Mesothelial cell of epicardium (in vitro differentiated cells): ENCODE results near the gene SPAG7. TPM values are rescaled to one million over a fixed set of nuclear protein-coding genes. Genes with fewer than 3 reads are reported as not detected.

Source experiments
- DNase-seq, 2 experiments: peaks; one replicate each; pipeline ENCODE4 v3.0.0; 2021; ENCODE audit warnings: low spot score in 2 of 2; ENCODE audit not compliant: unreplicated experiment in 2 of 2
- H3K27ac Mint-ChIP-seq: 2 replicates; pipeline ENCODE4 v1.8.0; 2021; ENCODE audit warnings: mixed read lengths
- H3K27me3 Mint-ChIP-seq: 2 replicates; pipeline ENCODE4 v1.8.0; 2021; ENCODE audit warnings: low read depth, mixed read lengths
- H3K36me3 Mint-ChIP-seq: 2 replicates; pipeline ENCODE4 v1.8.0; 2021; ENCODE audit warnings: mixed read lengths
- H3K4me1 Mint-ChIP-seq: 2 replicates; pipeline ENCODE4 v1.8.0; 2021; ENCODE audit warnings: mixed read lengths
- H3K4me3 Mint-ChIP-seq: 2 replicates; pipeline ENCODE4 v1.8.0; 2021; ENCODE audit warnings: mild to moderate bottlenecking, moderate library complexity, mixed read lengths
- H3K9me3 Mint-ChIP-seq: 2 replicates; pipeline ENCODE4 v1.8.0; 2021; ENCODE audit warnings: mixed read lengths
- total RNA-seq: library from RNA; stranded (reverse); gene quantifications from 3 replicates; pipeline ENCODE4 v1.2.1, GENCODE V29; 2021
- TF ChIP-seq, protein P1 (sequence below): fragments of 200-600 bp; sonication (generic); IDR thresholded peaks from one replicate; pipeline ENCODE4 v1.5.0; 2021; ENCODE audit warnings: antibody characterized with exemption; ENCODE audit not compliant: unreplicated experiment

SPAG7 gene
- total RNA-seq, 1 donor from 2014 or later, result 72.8 TPM

DNA sequence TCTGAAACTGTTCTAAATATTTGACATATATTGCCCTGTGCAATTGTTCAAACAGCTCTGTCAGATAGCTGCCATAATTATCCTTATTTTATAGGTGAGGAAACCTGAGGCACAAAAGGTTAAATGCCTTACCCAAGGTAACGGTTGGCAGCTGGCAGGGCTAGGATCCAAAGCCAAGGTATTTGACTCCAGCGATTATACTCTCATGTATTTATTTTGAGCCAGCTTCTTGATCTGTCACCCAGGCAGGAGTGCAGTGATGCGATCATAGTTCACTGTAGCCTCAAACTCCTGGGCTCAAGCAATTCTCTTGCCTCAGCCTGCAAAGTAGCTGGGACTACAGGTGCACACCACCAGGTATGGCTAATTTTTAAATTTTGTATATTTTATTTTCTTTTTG lies 9.5 kb downstream of the SPAG7 start:
- no peaks in the 10 kb centered on the region for H3K4me1 Mint-ChIP-seq
- no peak overlapping the region for H3K27ac Mint-ChIP-seq
- H3K36me3 Mint-ChIP-seq, result peaks cover 21% of the 10 kb centered on the region
- no peak for DNase-seq
- TF ChIP-seq, protein P1, sequence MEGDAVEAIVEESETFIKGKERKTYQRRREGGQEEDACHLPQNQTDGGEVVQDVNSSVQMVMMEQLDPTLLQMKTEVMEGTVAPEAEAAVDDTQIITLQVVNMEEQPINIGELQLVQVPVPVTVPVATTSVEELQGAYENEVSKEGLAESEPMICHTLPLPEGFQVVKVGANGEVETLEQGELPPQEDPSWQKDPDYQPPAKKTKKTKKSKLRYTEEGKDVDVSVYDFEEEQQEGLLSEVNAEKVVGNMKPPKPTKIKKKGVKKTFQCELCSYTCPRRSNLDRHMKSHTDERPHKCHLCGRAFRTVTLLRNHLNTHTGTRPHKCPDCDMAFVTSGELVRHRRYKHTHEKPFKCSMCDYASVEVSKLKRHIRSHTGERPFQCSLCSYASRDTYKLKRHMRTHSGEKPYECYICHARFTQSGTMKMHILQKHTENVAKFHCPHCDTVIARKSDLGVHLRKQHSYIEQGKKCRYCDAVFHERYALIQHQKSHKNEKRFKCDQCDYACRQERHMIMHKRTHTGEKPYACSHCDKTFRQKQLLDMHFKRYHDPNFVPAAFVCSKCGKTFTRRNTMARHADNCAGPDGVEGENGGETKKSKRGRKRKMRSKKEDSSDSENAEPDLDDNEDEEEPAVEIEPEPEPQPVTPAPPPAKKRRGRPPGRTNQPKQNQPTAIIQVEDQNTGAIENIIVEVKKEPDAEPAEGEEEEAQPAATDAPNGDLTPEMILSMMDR, result no peak
- no peaks in the 10 kb centered on the region for H3K9me3 Mint-ChIP-seq
- H3K27me3 Mint-ChIP-seq, result no peaks in the 10 kb centered on the region
- H3K4me3 Mint-ChIP-seq, result no peak overlapping the region

DNA sequence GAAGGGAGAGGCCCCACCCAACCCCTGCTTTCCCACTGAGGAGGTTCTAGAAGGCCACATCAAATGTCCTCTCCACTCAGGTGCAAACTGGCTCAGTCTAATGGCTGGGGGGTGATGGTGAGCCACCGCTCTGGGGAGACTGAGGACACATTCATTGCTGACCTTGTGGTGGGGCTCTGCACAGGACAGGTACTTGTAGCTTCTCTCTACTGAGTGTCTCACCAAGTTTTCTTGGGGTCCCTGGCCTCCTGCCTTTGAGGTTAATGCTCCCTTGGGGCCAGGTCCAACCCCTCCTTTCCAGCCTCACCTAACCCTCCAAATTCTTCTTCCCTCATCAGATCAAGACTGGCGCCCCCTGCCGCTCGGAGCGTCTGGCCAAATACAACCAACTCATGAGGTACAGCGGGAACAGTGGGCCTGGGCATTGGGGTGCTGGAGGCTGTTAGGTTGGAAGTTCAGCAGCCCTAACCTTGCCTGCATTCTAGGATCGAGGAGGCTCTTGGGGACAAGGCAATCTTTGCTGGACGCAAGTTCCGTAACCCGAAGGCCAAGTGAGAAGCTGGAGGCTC lies 11.0 kb downstream of the SPAG7 start:
- H3K4me1 Mint-ChIP-seq, result peaks cover 3% of the 10 kb centered on the region
- H3K36me3 Mint-ChIP-seq, result peaks cover 19% of the 10 kb centered on the region
- H3K27ac Mint-ChIP-seq, result no peak overlapping the region
- H3K27me3 Mint-ChIP-seq, result no peaks in the 10 kb centered on the region
- no peak overlapping the region for H3K4me3 Mint-ChIP-seq
- H3K9me3 Mint-ChIP-seq, result no peaks in the 10 kb centered on the region
- TF ChIP-seq, protein P1, result peak; percentile 21
- no peak for DNase-seq

DNA sequence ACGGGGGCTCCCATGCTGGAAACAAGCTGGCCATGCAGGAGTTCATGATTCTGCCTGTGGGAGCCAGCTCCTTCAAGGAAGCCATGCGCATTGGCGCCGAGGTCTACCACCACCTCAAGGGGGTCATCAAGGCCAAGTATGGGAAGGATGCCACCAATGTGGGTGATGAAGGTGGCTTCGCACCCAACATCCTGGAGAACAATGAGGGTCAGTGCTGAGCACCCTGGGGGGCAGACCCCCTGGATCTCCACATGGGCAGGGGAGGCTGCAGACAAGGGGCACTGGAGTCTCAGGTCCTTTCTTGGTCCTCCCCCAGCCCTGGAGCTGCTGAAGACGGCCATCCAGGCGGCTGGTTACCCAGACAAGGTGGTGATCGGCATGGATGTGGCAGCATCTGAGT lies 12.5 kb downstream of the SPAG7 start:
- Mint-ChIP-seq H3K27ac (no peak overlapping the region), H3K9me3 (no peaks in the 10 kb centered on the region), H3K36me3 (peaks cover 11% of the 10 kb centered on the region), H3K4me1 (peaks cover 18% of the 10 kb centered on the region), H3K4me3 (no peak overlapping the region), H3K27me3 (no peaks in the 10 kb centered on the region)
- TF ChIP-seq, protein P1, result no peak
- DNase-seq, result no peak

DNA sequence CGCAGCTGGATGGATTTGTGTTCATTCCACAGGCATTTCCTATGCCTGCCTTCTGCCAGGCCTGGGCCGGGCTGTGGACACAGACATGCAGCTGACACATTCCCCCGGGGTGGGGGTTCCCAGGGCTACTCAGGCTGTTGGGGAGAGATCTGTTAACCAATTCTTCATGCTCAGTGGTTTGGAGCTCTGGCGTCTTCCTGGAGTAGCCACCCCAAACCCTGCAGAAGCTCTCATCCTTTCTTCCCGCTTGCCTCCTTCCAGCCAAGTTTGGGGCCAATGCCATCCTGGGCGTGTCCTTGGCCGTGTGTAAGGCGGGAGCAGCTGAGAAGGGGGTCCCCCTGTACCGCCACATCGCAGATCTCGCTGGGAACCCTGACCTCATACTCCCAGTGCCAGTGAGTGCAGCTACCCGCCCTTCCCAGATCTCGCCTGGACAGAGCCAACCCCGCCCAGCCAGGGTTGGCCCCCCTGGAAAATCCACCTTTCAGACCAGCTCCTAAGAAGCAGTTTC lies 14.1 kb downstream of the SPAG7 start:
- Mint-ChIP-seq H3K4me1 (peaks cover 19% of the 10 kb centered on the region), H3K4me3 (no peak overlapping the region), H3K9me3 (no peaks in the 10 kb centered on the region), H3K36me3 (no peaks in the 10 kb centered on the region), H3K27me3 (no peaks in the 10 kb centered on the region), H3K27ac (no peak overlapping the region)
- no peak for DNase-seq
- TF ChIP-seq, protein P1, result no peak

DNA sequence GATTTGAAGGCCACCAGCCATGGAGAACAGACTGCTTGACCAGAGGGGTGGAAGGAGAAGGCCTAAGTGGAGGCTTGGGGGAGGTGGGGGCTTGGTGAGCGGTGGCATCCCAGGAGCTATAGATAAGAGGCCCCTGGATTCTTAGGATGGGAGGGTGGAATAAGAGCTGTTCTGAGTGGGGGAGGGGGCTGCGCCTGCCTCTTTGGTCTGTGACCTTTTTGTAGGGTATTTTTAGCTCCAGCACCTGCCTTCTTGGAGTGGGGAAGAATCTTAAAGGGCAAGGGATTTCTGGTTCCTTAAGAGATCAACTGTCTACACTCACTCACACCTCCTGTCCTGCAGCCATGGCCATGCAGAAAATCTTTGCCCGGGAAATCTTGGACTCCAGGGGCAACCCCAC lies 16.1 kb downstream of the SPAG7 start:
- Mint-ChIP-seq H3K27ac (peak overlapping the region; percentile 90), H3K4me1 (peaks cover 26% of the 10 kb centered on the region), H3K36me3 (no peaks in the 10 kb centered on the region), H3K9me3 (no peaks in the 10 kb centered on the region), H3K4me3 (peak overlapping the region; percentile 73), H3K27me3 (no peaks in the 10 kb centered on the region)
- TF ChIP-seq, protein P1, result no peak
- no peak for DNase-seq
